HCT116 (cell line): ENCODE results near the gene C4orf51. TPM values are rescaled to one million over a fixed set of nuclear protein-coding genes. Genes with fewer than 3 reads are reported as not detected.

Experiments
- ATAC-seq: fragments of 200-7000 bp; cut with Tn5 transposase; 2 replicates; pipeline ENCODE4 v1.9.1; 2020; ENCODE audit warnings: mild to moderate bottlenecking, moderate library complexity
- BruUV-seq: library from RNA; stranded (reverse); fragments of 400-500 nt; replicated peaks from 2 replicates; lab custom pipeline; 2021; lab: Mats Ljungman, UMichigan
- CTCF ChIA-PET: fragments of 300-600 bp; sonication (Branson Sonifier 250); formaldehyde crosslinking; loops from one replicate; lab custom pipeline; 2021; ENCODE audit warnings: antibody characterized with exemption; lab: Charles Lee
- POLR2A ChIA-PET: fragments of 300-600, 350-600 bp; sonication (Branson Sonifier 250); formaldehyde crosslinking; loops from one replicate; lab custom pipeline; 2021; ENCODE audit warnings: antibody characterized with exemption; lab: Charles Lee
- RAD21 ChIA-PET, 2 experiments: fragments of 300-600 bp; sonication (Branson Sonifier 250); formaldehyde crosslinking; loops; one replicate each; lab custom pipeline; 2023; ENCODE audit warnings: low total read pairs in 2 of 2; ENCODE audit not compliant: uncharacterized antibody in 2 of 2, unreplicated experiment in 2 of 2, low non-redundant PET in 1 of 2; lab: Charles Lee
- DNase-seq: peaks from one replicate; pipeline ENCODE4 v3.0.0-alpha.2; 2010; ENCODE audit warnings: low read depth, low spot score
- H2AFZ ChIP-seq: fragments of 200-600 bp; shearing (Covaris generic), sonication (generic); 2 replicates; pipeline ENCODE4 v1.6.1; 2017; ENCODE audit warnings: low read depth, mixed run types, mixed read lengths, antibody characterized with exemption, low read length; ENCODE audit not compliant: poor library complexity, severe bottlenecking
- H3K27ac ChIP-seq: 2 replicates; pipeline ENCODE4 v1.5.1; 2012; ENCODE audit warnings: low read depth, low read length
- H3K27me3 ChIP-seq: fragments of 200-600 bp; sonication (generic); 2 replicates; pipeline ENCODE4 v1.6.1; 2016; ENCODE audit warnings: mixed run types, low read length, mixed read lengths; ENCODE audit not compliant: insufficient read depth
- H3K36me3 ChIP-seq, 2 experiments: fragments of 200-500 bp in 1 of 2; fragments of 200-600 bp in 1 of 2; sonication (Bioruptor generic) in 1 of 2; sonication (generic) in 1 of 2; 2 replicates each; pipeline versions ENCODE4 v1.5.1 to v1.6.1; 2014 to 2016; ENCODE audit warnings: low read length in 2 of 2, inconsistent platforms in 1 of 2, mixed read lengths in 1 of 2, mixed run types in 1 of 2; ENCODE audit not compliant: insufficient read depth in 2 of 2, control insufficient read depth in 1 of 2
- H3K4me1 ChIP-seq, 2 experiments: fragments of 200-600 bp in 1 of 2; sonication (generic) in 1 of 2; 2 replicates each; pipeline versions ENCODE4 v1.5.1 to v1.6.1; 2012 to 2017; ENCODE audit warnings: low read length in 2 of 2, inconsistent platforms in 1 of 2, mild to moderate bottlenecking in 1 of 2, mixed read lengths in 1 of 2, mixed run types in 1 of 2, moderate library complexity in 1 of 2; ENCODE audit not compliant: insufficient read depth in 2 of 2, control insufficient read depth in 1 of 2
- H3K4me2 ChIP-seq: fragments of 200-600 bp; sonication (generic); 2 replicates; pipeline ENCODE4 v1.6.1; 2017; ENCODE audit warnings: mixed run types, low read length, mixed read lengths
- H3K4me3 ChIP-seq, 2 experiments: fragments of 200-600 bp in 1 of 2; sonication (generic) in 1 of 2; replicated peaks in 1 of 2; 2 replicates each; pipeline ENCODE4 v1.5.1; 2011 to 2016; ENCODE audit warnings: low read length in 2 of 2, control low read depth in 1 of 2, low read depth in 1 of 2, mild to moderate bottlenecking in 1 of 2, mixed read lengths in 1 of 2, mixed run types in 1 of 2
- H3K79me2 ChIP-seq: fragments of 200-600 bp; sonication (generic); 2 replicates; pipeline ENCODE4 v1.6.1; 2017; ENCODE audit warnings: mild to moderate bottlenecking, mixed run types, low read length, moderate library complexity, mixed read lengths; ENCODE audit not compliant: insufficient read depth
- H3K9ac ChIP-seq: fragments of 200-600 bp; sonication (generic); 2 replicates; pipeline ENCODE4 v1.6.1; 2016; ENCODE audit warnings: low read length, mixed read lengths
- H3K9me2 ChIP-seq: fragments of 200-600 bp; sonication (generic), shearing (Covaris generic); 2 replicates; pipeline ENCODE4 v1.6.1; 2017; ENCODE audit warnings: mixed run types, mild to moderate bottlenecking, moderate library complexity; ENCODE audit not compliant: insufficient read depth
- H3K9me3 ChIP-seq, 2 experiments: fragments of 200-500 bp in 1 of 2; fragments of 200-600 bp in 1 of 2; sonication (Bioruptor generic) in 1 of 2; sonication (generic) in 1 of 2; 2 replicates each; pipeline ENCODE4 v1.6.1; 2014 to 2017; ENCODE audit warnings: low read length in 2 of 2, mixed read lengths in 2 of 2, inconsistent platforms in 1 of 2, low read depth in 1 of 2, mild to moderate bottlenecking in 1 of 2, mixed run types in 1 of 2, moderate library complexity in 1 of 2; ENCODE audit not compliant: control insufficient read depth in 1 of 2, insufficient read depth in 1 of 2
- H4K20me1 ChIP-seq: fragments of 200-600 bp; sonication (generic), shearing (Covaris generic); 2 replicates; pipeline ENCODE4 v1.6.1; 2017; ENCODE audit warnings: mixed run types, mild to moderate bottlenecking, moderate library complexity; ENCODE audit not compliant: insufficient read depth
- CBX3 ChIP-seq: IDR thresholded peaks from 2 replicates; pipeline ENCODE4 v1.6.1; 2012; ENCODE audit warnings: low read depth
- EGR1 ChIP-seq: IDR thresholded peaks from 2 replicates; pipeline ENCODE4 v1.6.1; 2012; ENCODE audit warnings: low read depth
- ELF1 ChIP-seq: IDR thresholded peaks from 2 replicates; pipeline ENCODE4 v1.6.1; 2012; ENCODE audit warnings: low read depth, borderline replicate concordance
- EZH2phosphoT487 ChIP-seq: fragments of 200-600 bp; IDR thresholded peaks from 2 replicates; pipeline ENCODE4 v1.6.1; 2018; ENCODE audit warnings: antibody characterized with exemption, borderline replicate concordance
- FOSL1 ChIP-seq: IDR thresholded peaks from 2 replicates; pipeline ENCODE4 v1.6.1; 2012; ENCODE audit warnings: low read depth
- JUND ChIP-seq: IDR thresholded peaks from 2 replicates; pipeline ENCODE4 v1.6.1; 2012
- POLR2AphosphoS5 ChIP-seq: IDR thresholded peaks from 2 replicates; pipeline ENCODE4 v1.6.1; 2011; ENCODE audit warnings: mild to moderate bottlenecking, low read depth, low read length, moderate library complexity
- RAD21 ChIP-seq: IDR thresholded peaks from 2 replicates; pipeline ENCODE4 v1.6.1; 2012; ENCODE audit warnings: low read depth, mild to moderate bottlenecking
- SP1 ChIP-seq: IDR thresholded peaks from 2 replicates; pipeline ENCODE4 v1.6.1; 2012; ENCODE audit warnings: low read depth
- SRF ChIP-seq: IDR thresholded peaks from 2 replicates; pipeline ENCODE4 v1.6.1; 2012; ENCODE audit warnings: low read depth
- TCF7L2 ChIP-seq: IDR thresholded peaks from 2 replicates; pipeline ENCODE4 v1.7.0; 2011; ENCODE audit warnings: borderline replicate concordance, inconsistent platforms; ENCODE audit not compliant: insufficient read depth, insufficient read length; ENCODE audit errors: extremely low read depth
- YY1 ChIP-seq: IDR thresholded peaks from 2 replicates; pipeline ENCODE4 v1.6.1; 2011; ENCODE audit warnings: low read length, low read depth, moderate library complexity, mild to moderate bottlenecking; ENCODE audit not compliant: insufficient replicate concordance; ENCODE audit errors: extremely low read depth
- ZFX ChIP-seq: fragments of 450-650 bp; IDR thresholded peaks from 2 replicates; pipeline ENCODE4 v1.6.1; 2017
- intact Hi-C: fragments of 100-400 bp; cut with micrococcal nuclease; formaldehyde crosslinking; loops from 2 replicates; pipeline ENCODE4 v1.10.0; 2022
- total RNA-seq: library from RNA; stranded (reverse); gene quantifications from one replicate; pipeline ENCODE4 v1.2.1, GENCODE V29; 2021; ENCODE audit not compliant: unreplicated experiment
- TF ChIP-seq, protein P1 (sequence below): IDR thresholded peaks from 2 replicates; pipeline ENCODE4 v1.6.1; 2011; ENCODE audit warnings: mild to moderate bottlenecking, low read length, moderate library complexity; ENCODE audit not compliant: insufficient replicate concordance; ENCODE audit errors: extremely low read depth
- TF ChIP-seq, protein P2 (sequence below), 3 experiments: fragments of 200-600 bp in 1 of 3; sonication (generic) in 1 of 3; IDR thresholded peaks in 2 of 3; conservative IDR thresholded peaks in 1 of 3; 2 replicates each; pipeline ENCODE4 v1.5.1; 2012 to 2017; ENCODE audit warnings: low read depth in 2 of 3, low read length in 2 of 3, antibody characterized with exemption in 1 of 3, borderline replicate concordance in 1 of 3, control low read depth in 1 of 3, mild to moderate bottlenecking in 1 of 3, mixed read lengths in 1 of 3, mixed run types in 1 of 3, moderate library complexity in 1 of 3; ENCODE audit not compliant: insufficient read depth in 1 of 3
- TF ChIP-seq, protein P3 (sequence below): IDR thresholded peaks from 2 replicates; pipeline ENCODE4 v1.6.1; 2012
- TF ChIP-seq, protein P4 (sequence below): IDR thresholded peaks from 2 replicates; pipeline ENCODE4 v1.6.1; 2012
- TF ChIP-seq, protein P5 (sequence below): IDR thresholded peaks from 2 replicates; pipeline ENCODE4 v1.6.1; 2012; ENCODE audit warnings: low read depth

C4orf51 gene
- total RNA-seq, 1 experiment from 2014 or later = not detected

DNA sequence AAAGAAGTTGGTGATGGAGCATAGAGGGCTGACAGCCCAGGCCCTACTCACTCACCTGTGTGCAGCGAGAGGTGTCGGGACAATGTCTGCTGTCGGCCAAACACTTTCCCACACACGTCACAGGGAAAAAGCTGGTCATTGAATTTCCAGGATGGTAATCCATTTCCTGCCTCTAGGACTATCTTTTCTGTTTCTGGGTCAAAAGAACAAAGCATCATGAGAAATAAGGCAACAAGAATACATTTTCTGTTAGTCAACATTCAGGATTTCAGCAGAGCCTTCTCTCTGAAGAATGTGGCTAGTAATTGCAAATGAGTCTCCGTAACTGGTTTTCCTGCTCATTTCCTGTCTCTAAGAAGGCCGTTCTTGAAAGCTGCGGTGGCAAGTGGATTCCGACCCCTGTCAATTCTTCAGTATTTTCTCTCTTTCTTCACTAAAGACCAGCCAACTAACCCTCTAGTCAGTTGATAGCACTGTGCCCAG is 99.4 kb downstream of the C4orf51 start (continued):
- TF ChIP-seq, protein P1, sequence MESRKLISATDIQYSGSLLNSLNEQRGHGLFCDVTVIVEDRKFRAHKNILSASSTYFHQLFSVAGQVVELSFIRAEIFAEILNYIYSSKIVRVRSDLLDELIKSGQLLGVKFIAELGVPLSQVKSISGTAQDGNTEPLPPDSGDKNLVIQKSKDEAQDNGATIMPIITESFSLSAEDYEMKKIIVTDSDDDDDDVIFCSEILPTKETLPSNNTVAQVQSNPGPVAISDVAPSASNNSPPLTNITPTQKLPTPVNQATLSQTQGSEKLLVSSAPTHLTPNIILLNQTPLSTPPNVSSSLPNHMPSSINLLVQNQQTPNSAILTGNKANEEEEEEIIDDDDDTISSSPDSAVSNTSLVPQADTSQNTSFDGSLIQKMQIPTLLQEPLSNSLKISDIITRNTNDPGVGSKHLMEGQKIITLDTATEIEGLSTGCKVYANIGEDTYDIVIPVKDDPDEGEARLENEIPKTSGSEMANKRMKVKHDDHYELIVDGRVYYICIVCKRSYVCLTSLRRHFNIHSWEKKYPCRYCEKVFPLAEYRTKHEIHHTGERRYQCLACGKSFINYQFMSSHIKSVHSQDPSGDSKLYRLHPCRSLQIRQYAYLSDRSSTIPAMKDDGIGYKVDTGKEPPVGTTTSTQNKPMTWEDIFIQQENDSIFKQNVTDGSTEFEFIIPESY = no peak
- no peak for TF ChIP-seq POLR2AphosphoS5
- TF ChIP-seq ELF1 = no peak
- no peak for TF ChIP-seq TCF7L2
- TF ChIP-seq RAD21 = no peak
- TF ChIP-seq EZH2phosphoT487 = no peak

DNA sequence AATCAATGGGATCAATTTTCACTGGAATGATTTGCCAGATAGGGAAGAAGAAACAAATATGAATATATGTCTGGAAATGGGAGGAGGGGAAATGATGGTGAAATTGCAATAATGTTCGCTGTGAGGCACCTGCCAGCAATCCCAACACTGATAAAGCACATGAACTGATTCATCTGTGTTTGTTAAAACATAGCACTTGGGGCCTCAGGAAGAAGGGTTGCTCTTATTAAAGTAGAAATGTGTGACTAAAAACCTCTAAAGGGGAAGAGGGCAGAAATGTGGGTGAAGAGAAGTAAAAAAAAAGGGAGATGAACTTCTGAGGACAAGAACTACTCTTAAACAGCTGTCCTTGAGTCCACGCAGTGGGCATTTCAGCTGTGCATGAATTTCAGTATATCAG is 101.4 kb downstream of the C4orf51 start:
- no peak overlapping the region for H2AFZ ChIP-seq
- H3K9me2 ChIP-seq = no peaks in the 10 kb centered on the region
- H3K79me2 ChIP-seq = no peaks in the 10 kb centered on the region
- intact Hi-C loops = no loop called here
- no peaks in the 10 kb centered on the region for H4K20me1 ChIP-seq
- no TSS peak for BruUV-seq
- ChIA-PET RAD21 (no interaction called here), CTCF (no interaction called here), POLR2A (no interaction called here)
- ATAC-seq = no peak
- DNase-seq = no peak
- H3K4me2 ChIP-seq = no peak overlapping the region
- H3K4me1 ChIP-seq = no peaks in the 10 kb centered on the region
- peaks cover 0 to 3% of the 10 kb centered on the region in 2 experiments; a peak in 1 of 4 replicates for H3K36me3 ChIP-seq
- H3K27me3 ChIP-seq = no peaks in the 10 kb centered on the region
- no peak overlapping the region for H3K9ac ChIP-seq
- no peak overlapping the region for H3K27ac ChIP-seq
- no peaks in the 10 kb centered on the region for H3K9me3 ChIP-seq
- H3K4me3 ChIP-seq = no peak overlapping the region
- TF ChIP-seq, protein P2, sequence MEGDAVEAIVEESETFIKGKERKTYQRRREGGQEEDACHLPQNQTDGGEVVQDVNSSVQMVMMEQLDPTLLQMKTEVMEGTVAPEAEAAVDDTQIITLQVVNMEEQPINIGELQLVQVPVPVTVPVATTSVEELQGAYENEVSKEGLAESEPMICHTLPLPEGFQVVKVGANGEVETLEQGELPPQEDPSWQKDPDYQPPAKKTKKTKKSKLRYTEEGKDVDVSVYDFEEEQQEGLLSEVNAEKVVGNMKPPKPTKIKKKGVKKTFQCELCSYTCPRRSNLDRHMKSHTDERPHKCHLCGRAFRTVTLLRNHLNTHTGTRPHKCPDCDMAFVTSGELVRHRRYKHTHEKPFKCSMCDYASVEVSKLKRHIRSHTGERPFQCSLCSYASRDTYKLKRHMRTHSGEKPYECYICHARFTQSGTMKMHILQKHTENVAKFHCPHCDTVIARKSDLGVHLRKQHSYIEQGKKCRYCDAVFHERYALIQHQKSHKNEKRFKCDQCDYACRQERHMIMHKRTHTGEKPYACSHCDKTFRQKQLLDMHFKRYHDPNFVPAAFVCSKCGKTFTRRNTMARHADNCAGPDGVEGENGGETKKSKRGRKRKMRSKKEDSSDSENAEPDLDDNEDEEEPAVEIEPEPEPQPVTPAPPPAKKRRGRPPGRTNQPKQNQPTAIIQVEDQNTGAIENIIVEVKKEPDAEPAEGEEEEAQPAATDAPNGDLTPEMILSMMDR (IDR thresholded peaks at IDR 0.05 in 2 of 3, conservative IDR thresholded peaks at IDR 0.05 in 1 of 3; ENCODE audit: borderline replicate concordance in 1 of 3, insufficient read depth in 1 of 3, low read depth in 2 of 3, low read length in 2 of 3) = no peak
- TF ChIP-seq, protein P3, sequence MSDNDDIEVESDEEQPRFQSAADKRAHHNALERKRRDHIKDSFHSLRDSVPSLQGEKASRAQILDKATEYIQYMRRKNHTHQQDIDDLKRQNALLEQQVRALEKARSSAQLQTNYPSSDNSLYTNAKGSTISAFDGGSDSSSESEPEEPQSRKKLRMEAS = no peak
- TF ChIP-seq, protein P4, sequence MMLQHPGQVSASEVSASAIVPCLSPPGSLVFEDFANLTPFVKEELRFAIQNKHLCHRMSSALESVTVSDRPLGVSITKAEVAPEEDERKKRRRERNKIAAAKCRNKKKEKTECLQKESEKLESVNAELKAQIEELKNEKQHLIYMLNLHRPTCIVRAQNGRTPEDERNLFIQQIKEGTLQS = no peak
- TF ChIP-seq EGR1 = no peak
- no peak for TF ChIP-seq YY1
- no peak for TF ChIP-seq JUND
- TF ChIP-seq POLR2AphosphoS5 = no peak
- TF ChIP-seq CBX3 = no peak
- TF ChIP-seq SP1 = no peak
- TF ChIP-seq SRF = no peak
- TF ChIP-seq ZFX = no peak
- no peak for TF ChIP-seq TCF7L2
- no peak for TF ChIP-seq ELF1
- TF ChIP-seq, protein P5, sequence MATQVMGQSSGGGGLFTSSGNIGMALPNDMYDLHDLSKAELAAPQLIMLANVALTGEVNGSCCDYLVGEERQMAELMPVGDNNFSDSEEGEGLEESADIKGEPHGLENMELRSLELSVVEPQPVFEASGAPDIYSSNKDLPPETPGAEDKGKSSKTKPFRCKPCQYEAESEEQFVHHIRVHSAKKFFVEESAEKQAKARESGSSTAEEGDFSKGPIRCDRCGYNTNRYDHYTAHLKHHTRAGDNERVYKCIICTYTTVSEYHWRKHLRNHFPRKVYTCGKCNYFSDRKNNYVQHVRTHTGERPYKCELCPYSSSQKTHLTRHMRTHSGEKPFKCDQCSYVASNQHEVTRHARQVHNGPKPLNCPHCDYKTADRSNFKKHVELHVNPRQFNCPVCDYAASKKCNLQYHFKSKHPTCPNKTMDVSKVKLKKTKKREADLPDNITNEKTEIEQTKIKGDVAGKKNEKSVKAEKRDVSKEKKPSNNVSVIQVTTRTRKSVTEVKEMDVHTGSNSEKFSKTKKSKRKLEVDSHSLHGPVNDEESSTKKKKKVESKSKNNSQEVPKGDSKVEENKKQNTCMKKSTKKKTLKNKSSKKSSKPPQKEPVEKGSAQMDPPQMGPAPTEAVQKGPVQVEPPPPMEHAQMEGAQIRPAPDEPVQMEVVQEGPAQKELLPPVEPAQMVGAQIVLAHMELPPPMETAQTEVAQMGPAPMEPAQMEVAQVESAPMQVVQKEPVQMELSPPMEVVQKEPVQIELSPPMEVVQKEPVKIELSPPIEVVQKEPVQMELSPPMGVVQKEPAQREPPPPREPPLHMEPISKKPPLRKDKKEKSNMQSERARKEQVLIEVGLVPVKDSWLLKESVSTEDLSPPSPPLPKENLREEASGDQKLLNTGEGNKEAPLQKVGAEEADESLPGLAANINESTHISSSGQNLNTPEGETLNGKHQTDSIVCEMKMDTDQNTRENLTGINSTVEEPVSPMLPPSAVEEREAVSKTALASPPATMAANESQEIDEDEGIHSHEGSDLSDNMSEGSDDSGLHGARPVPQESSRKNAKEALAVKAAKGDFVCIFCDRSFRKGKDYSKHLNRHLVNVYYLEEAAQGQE = no peak
- no peak for TF ChIP-seq FOSL1
